ENCODE results near the gene RPL32. TPM values are rescaled to one million over a fixed set of nuclear protein-coding genes. Genes with fewer than 3 reads are reported as not detected.
A peak's percentile ranks its signal among the peaks of the same experiment; 100 is the strongest.

Gene RPL32
- total and polyA plus RNA-seq, 2 donors from 2014 or later = 1,227 to 2,612 TPM

GRCh38 chr3:12818773-12819172, 22.6 kb downstream of the RPL32 start:
- H3K4me3 ChIP-seq (ENCODE audit: low read length in 3 of 3) = no peak overlapping the region
- no peaks in the 10 kb centered on the region for H3K27me3 ChIP-seq (ENCODE audit: control insufficient read depth, insufficient read depth, low read length)
- TF ChIP-seq CTCF (IDR thresholded peaks at IDR 0.05; ENCODE audit: borderline replicate concordance, extremely low read depth, insufficient read depth) = no peak
- H3K4me1 ChIP-seq (ENCODE audit: control insufficient read depth in 2 of 3, insufficient read depth in 2 of 3, low read depth in 1 of 3, low read length in 3 of 3) = no peaks in the 10 kb centered on the region
- no peak for DNase-seq
- intact Hi-C loops (cut with DNase I) = no loop called here
- FAIRE-seq = no peak
- no peaks in the 10 kb centered on the region for H3K9me3 ChIP-seq (ENCODE audit: control insufficient read depth in 2 of 3, insufficient read depth in 1 of 3, low read length in 3 of 3)
- H3K27ac ChIP-seq (ENCODE audit: low read depth in 2 of 2, low read length in 2 of 2) = no peak overlapping the region
- H3K36me3 ChIP-seq (ENCODE audit: control insufficient read depth in 2 of 3, insufficient read depth in 3 of 3, low read length in 3 of 3) = no peaks in the 10 kb centered on the region
- H3K9ac ChIP-seq (ENCODE audit: low read length in 3 of 3) = no peak overlapping the region

GRCh38 chr3:12818273-12818672, 23.1 kb downstream of the RPL32 start:
- Histone ChIP-seq H3K4me3 (ENCODE audit: low read length in 3 of 3) (no peak overlapping the region), H3K9ac (ENCODE audit: low read length in 3 of 3) (no peak overlapping the region), H3K9me3 (ENCODE audit: control insufficient read depth in 2 of 3, insufficient read depth in 1 of 3, low read length in 3 of 3) (no peaks in the 10 kb centered on the region), H3K27ac (ENCODE audit: low read depth in 2 of 2, low read length in 2 of 2) (no peak overlapping the region), H3K27me3 (ENCODE audit: control insufficient read depth, insufficient read depth, low read length) (no peaks in the 10 kb centered on the region), H3K36me3 (ENCODE audit: control insufficient read depth in 2 of 3, insufficient read depth in 3 of 3, low read length in 3 of 3) (no peaks in the 10 kb centered on the region), H3K4me1 (ENCODE audit: control insufficient read depth in 2 of 3, insufficient read depth in 2 of 3, low read depth in 1 of 3, low read length in 3 of 3) (no peaks in the 10 kb centered on the region)
- FAIRE-seq = no peak
- no peak for TF ChIP-seq CTCF (IDR thresholded peaks at IDR 0.05; ENCODE audit: borderline replicate concordance, extremely low read depth, insufficient read depth)
- no peak for DNase-seq
- intact Hi-C loops (cut with DNase I) = no loop called here

- intact Hi-C loops (cut with DNase I) = no loop called here
- H3K27ac ChIP-seq (ENCODE audit: low read depth in 2 of 2, low read length in 2 of 2) = no peak overlapping the region
- no peak overlapping the region for H3K9ac ChIP-seq (ENCODE audit: low read length in 3 of 3)
- TF ChIP-seq CTCF (IDR thresholded peaks at IDR 0.05; ENCODE audit: borderline replicate concordance, extremely low read depth, insufficient read depth) = no peak
- no peaks in the 10 kb centered on the region for H3K4me1 ChIP-seq (ENCODE audit: control insufficient read depth in 2 of 3, insufficient read depth in 2 of 3, low read depth in 1 of 3, low read length in 3 of 3)
- no peaks in the 10 kb centered on the region for H3K36me3 ChIP-seq (ENCODE audit: control insufficient read depth in 2 of 3, insufficient read depth in 3 of 3, low read length in 3 of 3)
- H3K4me3 ChIP-seq (ENCODE audit: low read length in 3 of 3) = no peak overlapping the region
- DNase-seq (peak in 1 of 5 donors; percentile 32), FAIRE-seq (no peak)
- H3K9me3 ChIP-seq (ENCODE audit: control insufficient read depth in 2 of 3, insufficient read depth in 1 of 3, low read length in 3 of 3) = no peaks in the 10 kb centered on the region
- H3K27me3 ChIP-seq (ENCODE audit: control insufficient read depth, insufficient read depth, low read length) = no peaks in the 10 kb centered on the region
These were observed 24.0 kb downstream of the RPL32 start for GRCh38 chr3:12817343-12817710.

Data from kidney (tissue), 14 donors.